K562 (cell line): ENCODE measurements around the gene EPHA4. TPM values are rescaled to one million over a fixed set of nuclear protein-coding genes. Genes with fewer than 3 reads are reported as not detected.

Source experiments
- ATAC-seq: fragments of 200-7000 bp; cut with Tn5 transposase; 3 replicates; pipeline ENCODE4 v1.9.1; 2020; ENCODE audit warnings: moderate library complexity
- BruUV-seq: library from RNA; stranded (reverse); fragments of 400-500 nt; replicated peaks from 2 replicates; lab custom pipeline; 2021; lab: Mats Ljungman, UMichigan
- CTCF ChIA-PET: fragments of 300-600 bp; formaldehyde crosslinking; extraction: SDS; loops from one replicate; lab custom pipeline; 2021; ENCODE audit warnings: low intra/inter-chr PET ratio; lab: Yijun Ruan, JAX
- POLR2A ChIA-PET: fragments of 300-600, 350-650 bp; sonication (Branson Sonifier 250); formaldehyde crosslinking; extraction: SDS; loops from one replicate; lab custom pipeline; 2021; ENCODE audit warnings: antibody characterized with exemption, inconsistent platforms; lab: Yijun Ruan, JAX
- DNase-seq, 4 experiments: peaks; one replicate each; pipeline versions ENCODE4 v3.0.0 to v3.0.0-alpha.2; 2011 to 2018; ENCODE audit warnings: low spot score in 3 of 4, mixed read lengths in 3 of 4; ENCODE audit errors: extremely low read depth in 1 of 4
- FAIRE-seq: peaks from 2 replicates; lab custom pipeline; 2011; peaks lifted over from hg19 to GRCh38; lab: Jason Lieb, UNC
- H2AFZ ChIP-seq: 2 replicates; pipeline ENCODE4 v1.6.0; 2011; ENCODE audit warnings: low read depth, low read length, control low read depth, inconsistent platforms
- H3K27ac ChIP-seq: fragments of 200-600 bp; 3 replicates; pipeline ENCODE4 v1.8.0; 2011; ENCODE audit warnings: low read depth, mild to moderate bottlenecking, control low read depth, inconsistent platforms, low read length, moderate library complexity, mixed read lengths; ENCODE audit errors: extremely low read depth
- H3K27me3 ChIP-seq, 2 experiments: fragments of 300-600 bp in 1 of 2; 2 replicates in 1 of 2; 3 replicates in 1 of 2; pipeline versions ENCODE4 v1.6.0 to v1.8.0; 2011; ENCODE audit warnings: inconsistent platforms in 2 of 2, low read length in 2 of 2, mild to moderate bottlenecking in 1 of 2, mixed read lengths in 1 of 2, moderate library complexity in 1 of 2; ENCODE audit not compliant: control insufficient read depth in 2 of 2, insufficient read depth in 2 of 2
- H3K36me3 ChIP-seq: fragments of 300-600 bp; 3 replicates; pipeline ENCODE4 v1.8.0; 2011; ENCODE audit warnings: mild to moderate bottlenecking, low read length, inconsistent platforms; ENCODE audit not compliant: control insufficient read depth, insufficient read depth
- H3K4me1 ChIP-seq, 2 experiments: fragments of 200-600 bp in 1 of 2; replicated peaks in 1 of 2; 2 replicates in 1 of 2; 3 replicates in 1 of 2; pipeline versions ENCODE4 v1.5.1 to v1.8.0; 2011; ENCODE audit warnings: inconsistent platforms in 2 of 2, low read length in 2 of 2, mild to moderate bottlenecking in 1 of 2, mixed read lengths in 1 of 2, moderate library complexity in 1 of 2; ENCODE audit not compliant: control insufficient read depth in 2 of 2, insufficient read depth in 2 of 2
- H3K4me2 ChIP-seq: 2 replicates; pipeline ENCODE4 v1.6.1; 2011; ENCODE audit warnings: low read length, control low read depth, inconsistent platforms, mixed read lengths; ENCODE audit not compliant: insufficient read depth
- H3K4me3 ChIP-seq: fragments of 200-600 bp; sonication (generic), shearing (Covaris generic); 2 replicates; pipeline ENCODE4 v1.5.1; 2016; ENCODE audit warnings: control low read depth, inconsistent platforms
- H3K79me2 ChIP-seq: fragments of 200-600 bp; 3 replicates; pipeline ENCODE4 v1.8.0; 2011; ENCODE audit warnings: low read length, inconsistent platforms; ENCODE audit not compliant: control insufficient read depth, insufficient read depth
- H3K9ac ChIP-seq, 2 experiments: 2 replicates each; pipeline versions ENCODE4 v1.6.0 to v1.6.1; 2011; ENCODE audit warnings: low read depth in 2 of 2, low read length in 2 of 2, control low read depth in 1 of 2, inconsistent platforms in 1 of 2, mild to moderate bottlenecking in 1 of 2, mixed read lengths in 1 of 2; ENCODE audit not compliant: insufficient read depth in 1 of 2
- H3K9me1 ChIP-seq: one replicate; pipeline ENCODE4 v1.6.0; 2011; ENCODE audit warnings: inconsistent platforms, mild to moderate bottlenecking, low read length, moderate library complexity; ENCODE audit not compliant: control insufficient read depth, insufficient read depth
- H3K9me3 ChIP-seq: replicated peaks from 2 replicates; pipeline ENCODE4 v1.5.1; 2011; ENCODE audit warnings: low read depth, low read length, inconsistent platforms; ENCODE audit not compliant: control insufficient read depth, insufficient read depth
- H4K20me1 ChIP-seq: replicated peaks from 2 replicates; pipeline ENCODE4 v1.6.1; 2011; ENCODE audit warnings: low read length, inconsistent platforms, mixed read lengths; ENCODE audit not compliant: control insufficient read depth, insufficient read depth
- HEY1 ChIP-seq: fragments of 250-450 bp; sonication (Bioruptor Pico); IDR thresholded peaks from 2 replicates; pipeline ENCODE4 v1.5.0; 2020; ENCODE audit warnings: mild to moderate bottlenecking, moderate library complexity, borderline replicate concordance
- TAL1 ChIP-seq: fragments of 450-650 bp; IDR thresholded peaks from 2 replicates; pipeline ENCODE4 v1.6.1; 2016; ENCODE audit warnings: mild to moderate bottlenecking
- ZFP36 ChIP-seq: fragments of 150-350 bp; IDR thresholded peaks from 2 replicates; pipeline ENCODE4 v1.6.1; 2018; ENCODE audit warnings: low read length, low read depth; ENCODE audit not compliant: partially characterized antibody
- ZNF124 ChIP-seq: sonication (generic); formaldehyde crosslinking; IDR thresholded peaks from 2 replicates; pipeline ENCODE4 v1.8.1; 2022; ENCODE audit warnings: missing genetic modification reagents
- ZNF143 ChIP-seq: sonication (generic); formaldehyde crosslinking; IDR thresholded peaks from 2 replicates; pipeline ENCODE4 v1.9.0; 2022; ENCODE audit warnings: mild to moderate bottlenecking, missing genetic modification reagents
- ZNF175 ChIP-seq: fragments of 200-800 bp; sonication (Bioruptor generic); IDR thresholded peaks from 2 replicates; pipeline ENCODE4 v1.6.1; 2016; ENCODE audit warnings: low read depth, mild to moderate bottlenecking, missing genetic modification characterization, missing compliant biosample characterization
- ZNF23 ChIP-seq: fragments of 250-450 bp; sonication (Bioruptor Pico); IDR thresholded peaks from 2 replicates; pipeline ENCODE4 v1.4.0; 2020; ENCODE audit warnings: mild to moderate bottlenecking
- WGBS: fragments of 100-300 bp; shearing (Covaris generic); methylation state at CpG from one replicate; pipeline ENCODE4 v1.1.6; 2016; ENCODE audit warnings: low coverage, mixed read lengths; ENCODE audit not compliant: insufficient coverage; ENCODE audit errors: missing lambda C conversion rate; 5-methylcytosine and 5-hydroxymethylcytosine counted together
- in situ Hi-C: fragments of 300-500 bp; cut with MboI; formaldehyde crosslinking; loops from 4 replicates; pipeline ENCODE4 v1.15.0; 2018; ENCODE audit warnings: inconsistent platforms, mixed read lengths
- intact Hi-C: fragments of 100-400 bp; cut with micrococcal nuclease; formaldehyde crosslinking; loops from 2 replicates; pipeline ENCODE4 v1.14.2; 2022
- polyA plus RNA-seq, 8 experiments: library from polyadenylated mRNA; depleted of rRNA in 4 of 8; stranded (reverse) in 5 of 8; unstranded in 3 of 8; fragments of >200 nt; fragmentation: Nextera tagmentation in 2 of 8; fragmentation: Illumina TruSeq in 1 of 8; extraction: Ambion mirVana in 2 of 8; extraction: Trizol in 1 of 8; gene quantifications; 2 replicates each; pipeline versions ENCODE4 v1.2.1 to v1.2.3, GENCODE V29; 2011 to 2014; ENCODE audit warnings: inconsistent platforms in 1 of 8, missing spikeins in 1 of 8
- total RNA-seq, 7 experiments: library from RNA; depleted of rRNA in 6 of 7; stranded (reverse); fragments of >200 nt in 6 of 7; fragmentation: Illumina TruSeq in 2 of 7; extraction: Trizol in 2 of 7; gene quantifications; 2 replicates each; pipeline versions ENCODE4 v1.2.1 to v1.2.3, GENCODE V29; 2011 to 2021; ENCODE audit warnings: low replicate concordance in 1 of 7
- TF ChIP-seq, protein P1 (sequence below): fragments of 450-650 bp; IDR thresholded peaks from 2 replicates; pipeline ENCODE4 v1.6.1; 2017; ENCODE audit warnings: antibody characterized with exemption
- TF ChIP-seq, protein P2 (sequence below): fragments of 250-450 bp; sonication (Bioruptor Pico); IDR thresholded peaks from 2 replicates; pipeline ENCODE4 v1.8.0; 2022; ENCODE audit warnings: inconsistent platforms

Gene EPHA4
- total and polyA plus RNA-seq, 9 of the 15 experiments (the other 6 are each of a cell fraction or from before 2014, with no cell fraction given), result 0.07 to 0.09 (median 0.07) TPM; not detected in 6

DNA sequence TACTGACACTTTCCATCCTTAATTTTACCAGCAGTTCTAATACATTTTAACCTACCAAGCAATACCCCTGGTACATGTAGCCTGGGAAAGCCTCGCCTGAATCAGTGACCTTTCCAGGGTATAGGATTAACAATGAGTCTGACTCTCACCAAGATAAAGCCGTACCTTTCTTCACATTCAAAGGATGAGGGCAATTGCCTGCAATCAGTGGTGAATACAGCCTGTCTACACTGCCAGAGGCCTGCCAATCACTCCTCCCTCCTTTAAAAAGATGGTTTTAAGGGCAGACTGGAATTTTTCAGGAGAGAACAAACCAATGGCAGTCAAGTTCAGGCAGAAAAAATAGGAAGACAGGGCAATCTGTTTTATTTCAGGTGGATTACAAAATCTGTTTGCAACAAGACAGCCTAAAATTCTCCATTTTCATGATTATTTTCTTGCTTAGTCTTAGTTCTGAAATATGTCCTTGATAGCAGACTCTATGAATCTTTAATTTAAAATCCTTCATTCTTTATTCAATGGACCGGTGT, 4.8 kb downstream of the EPHA4 start:
- TF ChIP-seq ZNF23 (CRISPR knock-in tag), result no peak
- TF ChIP-seq, all 486 proteins: peak for 0
- in situ Hi-C loops, result no loop called here
- Histone ChIP-seq H3K79me2 (no peaks in the 10 kb centered on the region), H3K27me3 (no peaks in the 10 kb centered on the region; a peak in 1 of 5 replicates), H3K9me3 (no peaks in the 10 kb centered on the region), H2AFZ (no peak overlapping the region), H3K36me3 (no peaks in the 10 kb centered on the region), H3K9me1 (no peaks in the 10 kb centered on the region), H3K4me3 (no peak overlapping the region), H3K27ac (no peak overlapping the region), H3K4me1 (peaks cover 0 to 10% of the 10 kb centered on the region in 2 experiments; a peak in 1 of 5 replicates), H3K4me2 (no peak overlapping the region), H4K20me1 (no peaks in the 10 kb centered on the region), H3K9ac (no peak overlapping the region)
- no peak for FAIRE-seq
- WGBS, result 0% methylated on average over 2 of the region's 3 CpGs
- intact Hi-C loops, result no loop called here
- no TSS peak for BruUV-seq
- ChIA-PET CTCF (no interaction called here), POLR2A (no interaction called here)
- no peak for DNase-seq
- ATAC-seq, result no peak

DNA sequence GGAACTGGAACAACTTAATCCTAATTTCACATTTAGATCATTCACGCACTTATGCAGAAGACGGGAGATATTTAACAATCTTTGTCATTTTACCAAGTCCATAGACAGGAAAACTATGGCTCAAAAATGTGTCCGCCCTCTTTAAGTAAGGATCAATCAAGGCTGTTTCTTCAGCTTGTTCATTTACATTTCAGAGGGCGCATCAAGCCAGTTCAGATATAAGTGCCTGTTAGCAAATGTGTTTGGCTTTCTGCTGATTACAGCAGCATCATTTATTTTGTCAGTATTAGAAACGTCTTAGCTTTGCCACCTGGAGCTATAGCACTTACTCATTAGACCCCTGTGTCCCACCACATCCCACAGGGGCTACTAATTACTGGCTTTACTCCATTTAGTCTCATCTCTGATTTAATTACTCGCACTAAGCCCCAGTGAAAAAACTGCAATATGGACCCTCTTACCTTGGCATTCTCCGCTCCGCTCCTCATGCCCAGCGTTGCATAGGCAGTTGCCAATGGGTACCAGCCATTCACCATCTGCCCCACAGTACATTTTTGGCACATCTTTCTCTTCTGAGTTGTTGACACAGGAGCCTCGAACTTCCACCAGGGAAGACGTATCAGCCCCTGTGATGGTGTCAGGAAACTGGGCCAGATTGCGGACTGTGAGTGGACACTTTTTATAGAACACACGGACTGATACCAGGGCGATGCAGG, 8.7 kb downstream of the EPHA4 start:
- Histone ChIP-seq H2AFZ (no peak overlapping the region), H3K4me2 (no peak overlapping the region), H3K9ac (no peak overlapping the region), H3K4me1 (no peaks in the 10 kb centered on the region), H3K4me3 (no peak overlapping the region), H3K27ac (no peak overlapping the region), H3K36me3 (no peaks in the 10 kb centered on the region), H3K27me3 (no peaks in the 10 kb centered on the region), H4K20me1 (no peaks in the 10 kb centered on the region), H3K9me1 (no peaks in the 10 kb centered on the region), H3K79me2 (no peaks in the 10 kb centered on the region), H3K9me3 (no peaks in the 10 kb centered on the region)
- no TSS peak for BruUV-seq
- no peak for FAIRE-seq
- POLR2A ChIA-PET, result no interaction called here
- intact Hi-C loops, result no loop called here
- CTCF ChIA-PET, result no interaction called here
- WGBS, result 2% methylated on average over 12 of the region's 14 CpGs
- in situ Hi-C loops, result no loop called here
- ATAC-seq, result no peak
- DNase-seq, result no peak
- TF ChIP-seq, protein P1, sequence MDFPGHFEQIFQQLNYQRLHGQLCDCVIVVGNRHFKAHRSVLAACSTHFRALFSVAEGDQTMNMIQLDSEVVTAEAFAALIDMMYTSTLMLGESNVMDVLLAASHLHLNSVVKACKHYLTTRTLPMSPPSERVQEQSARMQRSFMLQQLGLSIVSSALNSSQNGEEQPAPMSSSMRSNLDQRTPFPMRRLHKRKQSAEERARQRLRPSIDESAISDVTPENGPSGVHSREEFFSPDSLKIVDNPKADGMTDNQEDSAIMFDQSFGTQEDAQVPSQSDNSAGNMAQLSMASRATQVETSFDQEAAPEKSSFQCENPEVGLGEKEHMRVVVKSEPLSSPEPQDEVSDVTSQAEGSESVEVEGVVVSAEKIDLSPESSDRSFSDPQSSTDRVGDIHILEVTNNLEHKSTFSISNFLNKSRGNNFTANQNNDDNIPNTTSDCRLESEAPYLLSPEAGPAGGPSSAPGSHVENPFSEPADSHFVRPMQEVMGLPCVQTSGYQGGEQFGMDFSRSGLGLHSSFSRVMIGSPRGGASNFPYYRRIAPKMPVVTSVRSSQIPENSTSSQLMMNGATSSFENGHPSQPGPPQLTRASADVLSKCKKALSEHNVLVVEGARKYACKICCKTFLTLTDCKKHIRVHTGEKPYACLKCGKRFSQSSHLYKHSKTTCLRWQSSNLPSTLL, result no peak
- TF ChIP-seq, protein P2, sequence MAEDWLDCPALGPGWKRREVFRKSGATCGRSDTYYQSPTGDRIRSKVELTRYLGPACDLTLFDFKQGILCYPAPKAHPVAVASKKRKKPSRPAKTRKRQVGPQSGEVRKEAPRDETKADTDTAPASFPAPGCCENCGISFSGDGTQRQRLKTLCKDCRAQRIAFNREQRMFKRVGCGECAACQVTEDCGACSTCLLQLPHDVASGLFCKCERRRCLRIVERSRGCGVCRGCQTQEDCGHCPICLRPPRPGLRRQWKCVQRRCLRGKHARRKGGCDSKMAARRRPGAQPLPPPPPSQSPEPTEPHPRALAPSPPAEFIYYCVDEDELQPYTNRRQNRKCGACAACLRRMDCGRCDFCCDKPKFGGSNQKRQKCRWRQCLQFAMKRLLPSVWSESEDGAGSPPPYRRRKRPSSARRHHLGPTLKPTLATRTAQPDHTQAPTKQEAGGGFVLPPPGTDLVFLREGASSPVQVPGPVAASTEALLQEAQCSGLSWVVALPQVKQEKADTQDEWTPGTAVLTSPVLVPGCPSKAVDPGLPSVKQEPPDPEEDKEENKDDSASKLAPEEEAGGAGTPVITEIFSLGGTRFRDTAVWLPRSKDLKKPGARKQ (CRISPR knock-in tag), result no peak
- TF ChIP-seq HEY1 (no peak), ZFP36 (no peak), ZNF124 (CRISPR knock-in tag) (no peak), ZNF175 (CRISPR knock-in tag) (no peak), ZNF143 (CRISPR knock-in tag) (no peak), TAL1 (no peak)
